ENCODE measurements around the gene EFCAB8.

DNA sequence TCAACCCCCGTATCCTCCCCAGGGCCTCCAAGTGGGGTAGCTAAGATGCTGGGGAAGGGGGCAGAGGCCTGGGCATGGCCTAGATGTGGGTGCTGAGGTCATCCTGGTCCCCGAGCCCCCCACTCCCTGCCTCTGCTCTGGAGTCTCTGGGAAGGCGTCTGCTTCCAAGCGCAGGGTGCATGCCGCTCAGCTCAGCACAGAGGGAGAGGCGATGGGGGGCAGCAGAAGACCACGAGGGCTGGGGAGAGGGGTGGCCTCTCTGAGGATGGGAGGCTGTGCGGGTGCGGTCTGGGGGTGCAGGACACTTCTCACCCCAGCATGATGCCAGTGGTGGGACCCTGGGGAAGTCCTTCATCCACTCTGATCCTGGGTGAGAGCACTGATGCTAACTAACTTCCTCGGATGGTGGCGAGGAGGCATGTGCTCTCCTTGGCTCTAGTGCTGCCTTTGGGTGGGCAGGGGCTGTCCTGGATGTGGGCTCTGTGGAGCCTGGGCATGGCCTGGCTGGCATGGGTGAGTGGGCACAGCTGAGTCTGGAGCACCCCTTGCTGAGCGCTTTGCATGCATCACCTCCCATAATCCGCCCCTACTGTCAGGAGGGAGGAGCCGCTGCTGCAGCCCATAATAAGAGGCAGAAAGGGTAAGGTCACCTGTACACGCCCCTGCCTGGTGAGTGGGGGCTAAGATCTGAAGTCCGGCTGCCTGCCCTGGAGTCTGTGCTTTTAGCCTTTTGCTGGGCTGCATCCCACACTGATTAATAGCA, 34.7 kb downstream of the EFCAB8 start:
- TF ChIP-seq POLR2A (IDR thresholded peaks at IDR 0.05; ENCODE audit: low read length): no peak
- no peak for TF ChIP-seq GATA1 (IDR thresholded peaks at IDR 0.05; ENCODE audit: low read depth, low read length)

Measured in erythroblast (primary cell).